ENCODE measurements around the gene CEP135. TPM values are rescaled to one million over a fixed set of nuclear protein-coding genes. Genes with fewer than 3 reads are reported as not detected.

The CEP135 gene
- polyA plus RNA-seq, 1 of the 3 experiments (the other 2 are of a cell fraction) = 1.6 TPM

GRCh38 chr4:56051710-56052075, 102.9 kb downstream of the CEP135 start:
- DNase-seq = no peak
- peaks cover 0 to 20% of the 10 kb centered on the region in 2 experiments; a peak in 3 of 4 replicates for H3K4me1 ChIP-seq (ENCODE audit: control insufficient read depth in 1 of 2, insufficient read depth in 2 of 2, low read depth in 1 of 2, low read length in 1 of 2)
- H3K9me3 ChIP-seq = no peaks in the 10 kb centered on the region
- peak overlapping the region in 1 of 2 experiments; percentile 95; a peak in 2 of 4 replicates for H3K27ac ChIP-seq (ENCODE audit: low read depth in 2 of 2, low read length in 1 of 2)
- H2AFZ ChIP-seq (ENCODE audit: low read depth) = no peak overlapping the region
- no peaks in the 10 kb centered on the region for H4K20me1 ChIP-seq (ENCODE audit: insufficient read depth)
- H3K4me2 ChIP-seq = no peak overlapping the region
- H3K27me3 ChIP-seq (ENCODE audit: insufficient read depth) = no peaks in the 10 kb centered on the region
- no peaks in the 10 kb centered on the region for H3K9me2 ChIP-seq
- TF ChIP-seq TAF1 (IDR thresholded peaks at IDR 0.05; ENCODE audit: borderline replicate concordance, low read depth, low read length) = no peak
- no peak for TF ChIP-seq USF1 (IDR thresholded peaks at IDR 0.05; ENCODE audit: borderline replicate concordance, low read depth)
- TF ChIP-seq FOXJ3 (CRISPR knock-in tag; IDR thresholded peaks at IDR 0.05) = no peak
- TF ChIP-seq MEF2A (IDR thresholded peaks at IDR 0.05; ENCODE audit: borderline replicate concordance, low read depth) = no peak
- no peak for TF ChIP-seq FOSL2 (IDR thresholded peaks at IDR 0.05; ENCODE audit: borderline replicate concordance, low read depth)
- TF ChIP-seq MXI1 (IDR thresholded peaks at IDR 0.05; ENCODE audit: low read depth, low read length) = no peak
- no peak for TF ChIP-seq IRF3 (IDR thresholded peaks at IDR 0.05; ENCODE audit: low read depth, low read length)
- TF ChIP-seq CHD2 (IDR thresholded peaks at IDR 0.05; ENCODE audit: low read length, partially characterized antibody) = no peak
- TF ChIP-seq JUND (IDR thresholded peaks at IDR 0.05) = no peak
- no peak for TF ChIP-seq TEAD4 (IDR thresholded peaks at IDR 0.05; ENCODE audit: borderline replicate concordance, insufficient read depth)
- TF ChIP-seq ELF1 (IDR thresholded peaks at IDR 0.05) = no peak
- TF ChIP-seq TCF12 (IDR thresholded peaks at IDR 0.05) = no peak
- no peak for TF ChIP-seq SMC3 (IDR thresholded peaks at IDR 0.05; ENCODE audit: low read depth, low read length)
- no peak for TF ChIP-seq RFX5 (IDR thresholded peaks at IDR 0.05; ENCODE audit: low read length)
- no peak for TF ChIP-seq NFIC (IDR thresholded peaks at IDR 0.05; ENCODE audit: borderline replicate concordance)
- TF ChIP-seq FOXM1 (IDR thresholded peaks at IDR 0.05; ENCODE audit: low read depth) = no peak
- no peak for TF ChIP-seq USF2 (IDR thresholded peaks at IDR 0.05; ENCODE audit: borderline replicate concordance, low read depth, low read length)
- TF ChIP-seq RCOR1 (IDR thresholded peaks at IDR 0.05; ENCODE audit: low read length) = no peak
- no peaks in the 10 kb centered on the region for H3F3A ChIP-seq (replicated peaks; ENCODE audit: insufficient read depth)
- POLR2A ChIA-PET = interaction anchor here (0.6 to 1.6 kb wide), 4 partner anchors 9 to 249 kb away, joined by 3 to 6 read pairs (median 5); no protein-coding TSS in a partner anchor
- H3K36me3 ChIP-seq (replicated peaks in 1 of 2; ENCODE audit: control insufficient read depth in 1 of 2, insufficient read depth in 2 of 2, low read length in 1 of 2) = no peaks in the 10 kb centered on the region
- H3K4me3 ChIP-seq (ENCODE audit: low read depth in 2 of 2, low read length in 1 of 2) = no peak overlapping the region
- CTCF ChIA-PET = interaction anchor here (0.9 to 3.6 kb wide), 10 partner anchors 10 to 251 kb away, joined by 3 to 32 read pairs (median 4); partner anchors contain the start of gene CEP135
- 100% methylated on average over 1 of the region's 1 CpG for WGBS (ENCODE audit: low lambda C conversion rate)
- no peaks in the 10 kb centered on the region; the same call in 1 of the 2 replicates for H3K79me2 ChIP-seq (ENCODE audit: insufficient read depth)
- no peak overlapping the region for H3K9ac ChIP-seq

All from SK-N-SH (cell line).